Smooth muscle cell (in vitro differentiated cells): Measurements from ENCODE around the gene IRF4. TPM values are rescaled to one million over a fixed set of nuclear protein-coding genes. Genes with fewer than 3 reads are reported as not detected.

Source experiments
- DNase-seq: peaks from one replicate; lab custom pipeline; 2025; ENCODE audit not compliant: unreplicated experiment; lab: John Stamatoyannopoulos, UW
- H2AFZ ChIP-seq: fragments of 200-600 bp; sonication (generic); 2 replicates; pipeline ENCODE4 v1.6.0; 2016; ENCODE audit warnings: antibody characterized with exemption, low read depth, mild to moderate bottlenecking
- H3F3A ChIP-seq: fragments of 200-600 bp; sonication (generic); 2 replicates; pipeline ENCODE4 v1.6.0; 2017; ENCODE audit warnings: antibody characterized with exemption, low read depth
- H3K27ac ChIP-seq: fragments of 200-600 bp; sonication (generic); 2 replicates; pipeline ENCODE4 v1.5.1; 2016; ENCODE audit warnings: low read depth, mild to moderate bottlenecking
- H3K27me3 ChIP-seq: fragments of 200-600 bp; sonication (generic); 2 replicates; pipeline ENCODE4 v1.6.1; 2016; ENCODE audit warnings: low read depth, mild to moderate bottlenecking
- H3K36me3 ChIP-seq: fragments of 200-600 bp; sonication (generic); 2 replicates; pipeline ENCODE4 v1.5.1; 2016; ENCODE audit warnings: low read depth
- H3K4me1 ChIP-seq: fragments of 200-600 bp; sonication (generic); 2 replicates; pipeline ENCODE4 v1.5.1; 2016; ENCODE audit warnings: low read depth
- H3K4me2 ChIP-seq: fragments of 200-600 bp; sonication (generic); 2 replicates; pipeline ENCODE4 v1.6.0; 2016; ENCODE audit warnings: mild to moderate bottlenecking
- H3K4me3 ChIP-seq: fragments of 200-600 bp; sonication (generic); 2 replicates; pipeline ENCODE4 v1.5.1; 2016; ENCODE audit warnings: mild to moderate bottlenecking
- H3K79me2 ChIP-seq: fragments of 200-600 bp; sonication (generic); 2 replicates; pipeline ENCODE4 v1.6.0; 2016; ENCODE audit warnings: low read depth, mild to moderate bottlenecking
- H3K9ac ChIP-seq: fragments of 200-600 bp; sonication (generic); 2 replicates; pipeline ENCODE4 v1.6.0; 2016; ENCODE audit warnings: low read depth
- H3K9me3 ChIP-seq: fragments of 200-600 bp; sonication (generic); replicated peaks from 2 replicates; pipeline ENCODE4 v1.5.1; 2016; ENCODE audit warnings: low read depth
- H4K20me1 ChIP-seq: fragments of 200-600 bp; sonication (generic); 2 replicates; pipeline ENCODE4 v1.6.0; 2016; ENCODE audit warnings: low read depth
- CTCF ChIP-seq: fragments of 200-600 bp; sonication (generic); IDR thresholded peaks from 2 replicates; pipeline ENCODE4 v1.5.1; 2017; ENCODE audit warnings: borderline replicate concordance, mild to moderate bottlenecking, antibody characterized with exemption; ENCODE audit not compliant: insufficient read depth, poor library complexity, severe bottlenecking
- WGBS: methylation state at CpG from one replicate; pipeline ENCODE4 v1.1.7; 2016; ENCODE audit warnings: low lambda C conversion rate; 5-methylcytosine and 5-hydroxymethylcytosine counted together
- polyA plus RNA-seq: library from polyadenylated mRNA; unstranded; fragments of >200 nt; fragmentation: Nextera tagmentation; extraction: Ambion mirVana; gene quantifications from 2 replicates; pipeline ENCODE4 v1.2.1, GENCODE V29; 2016
- total RNA-seq: library from RNA; depleted of rRNA; stranded (reverse); fragments of >200 nt; gene quantifications from 2 replicates; pipeline ENCODE4 v1.2.3, GENCODE V29; 2014

IRF4 gene
- total and polyA plus RNA-seq, 2 experiments from 2014 or later, result 0.04 TPM; not detected in 1

DNA sequence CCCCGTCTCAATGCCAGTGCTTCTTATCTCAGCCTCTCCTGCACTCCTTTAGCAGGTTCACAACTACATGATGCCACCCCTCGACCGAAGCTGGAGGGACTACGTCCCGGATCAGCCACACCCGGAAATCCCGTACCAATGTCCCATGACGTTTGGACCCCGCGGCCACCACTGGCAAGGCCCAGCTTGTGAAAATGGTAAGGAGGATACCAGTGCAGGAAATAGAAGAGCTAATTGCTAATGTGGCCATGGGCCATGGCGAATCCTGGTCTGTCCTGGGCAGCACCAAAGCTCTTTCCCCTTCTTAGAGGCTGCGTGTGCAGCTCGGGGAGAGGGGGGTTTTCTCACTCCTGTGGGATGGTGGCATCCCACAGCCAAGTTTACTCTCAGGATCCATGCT lies 5.5 kb downstream of the IRF4 start:
- H3K9me3 ChIP-seq, result no peaks in the 10 kb centered on the region
- no peak for TF ChIP-seq CTCF
- 91% methylated on average over 13 of the region's 13 CpGs for WGBS

GRCh38 chr6:397604-398003 lies 6.1 kb downstream of the IRF4 start:
- no peak overlapping the region for H3K4me2 ChIP-seq
- WGBS, result 82% methylated on average over 5 of the region's 5 CpGs
- no peak overlapping the region for H3K27ac ChIP-seq
- H3K9ac ChIP-seq, result no peak overlapping the region
- H3K27me3 ChIP-seq, result peaks cover 71% of the 10 kb centered on the region
- H3K4me1 ChIP-seq, result peaks cover 7% of the 10 kb centered on the region
- H3K9me3 ChIP-seq, result no peaks in the 10 kb centered on the region
- no peaks in the 10 kb centered on the region for H4K20me1 ChIP-seq
- H3K36me3 ChIP-seq, result no peaks in the 10 kb centered on the region
- no peaks in the 10 kb centered on the region for H3K79me2 ChIP-seq
- no peak overlapping the region for H3K4me3 ChIP-seq
- TF ChIP-seq CTCF, result no peak
- H2AFZ ChIP-seq, result no peak overlapping the region
- DNase-seq, result no peak
- no peaks in the 10 kb centered on the region for H3F3A ChIP-seq

More for the DNA sequence above, 5.5 kb downstream of the IRF4 start:
- no peaks in the 10 kb centered on the region for H3F3A ChIP-seq
- DNase-seq, result no peak
- no peaks in the 10 kb centered on the region for H3K79me2 ChIP-seq
- no peak overlapping the region for H3K27ac ChIP-seq
- no peaks in the 10 kb centered on the region for H3K36me3 ChIP-seq
- no peaks in the 10 kb centered on the region for H4K20me1 ChIP-seq
- peaks cover 76% of the 10 kb centered on the region for H3K27me3 ChIP-seq
- H3K4me1 ChIP-seq, result peaks cover 7% of the 10 kb centered on the region
- H3K4me3 ChIP-seq, result no peak overlapping the region
- H3K4me2 ChIP-seq, result no peak overlapping the region
- no peak overlapping the region for H3K9ac ChIP-seq
- H2AFZ ChIP-seq, result no peak overlapping the region

DNA sequence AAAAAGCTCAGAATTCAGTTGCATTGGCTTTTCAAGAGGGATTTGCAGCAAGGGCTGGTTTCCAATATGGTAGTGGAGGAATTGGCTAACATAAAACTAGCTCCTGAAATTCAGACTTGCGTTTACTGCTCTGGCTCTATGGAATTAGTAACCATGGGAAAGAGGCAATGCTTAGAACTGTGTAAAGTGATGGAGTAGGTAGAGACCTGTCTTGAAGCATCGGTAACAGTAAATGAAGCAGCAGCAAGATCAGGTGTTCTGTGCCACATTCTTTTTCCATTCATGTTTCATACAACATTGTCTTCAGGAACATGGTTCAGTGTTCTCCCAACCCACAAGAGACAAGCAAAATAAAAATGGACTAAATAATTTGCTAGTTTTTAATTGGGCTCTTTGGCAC lies 6.5 kb downstream of the IRF4 start:
- no peaks in the 10 kb centered on the region for H3F3A ChIP-seq
- H3K79me2 ChIP-seq, result no peaks in the 10 kb centered on the region
- WGBS, result 96% methylated on average over 2 of the region's 2 CpGs
- TF ChIP-seq CTCF, result no peak
- peaks cover 66% of the 10 kb centered on the region for H3K27me3 ChIP-seq
- H3K4me3 ChIP-seq, result no peak overlapping the region
- no peak for DNase-seq
- H2AFZ ChIP-seq, result no peak overlapping the region
- H3K36me3 ChIP-seq, result no peaks in the 10 kb centered on the region
- H4K20me1 ChIP-seq, result no peaks in the 10 kb centered on the region
- peaks cover 7% of the 10 kb centered on the region for H3K4me1 ChIP-seq
- no peak overlapping the region for H3K27ac ChIP-seq
- H3K4me2 ChIP-seq, result no peak overlapping the region
- no peaks in the 10 kb centered on the region for H3K9me3 ChIP-seq
- H3K9ac ChIP-seq, result no peak overlapping the region

DNA sequence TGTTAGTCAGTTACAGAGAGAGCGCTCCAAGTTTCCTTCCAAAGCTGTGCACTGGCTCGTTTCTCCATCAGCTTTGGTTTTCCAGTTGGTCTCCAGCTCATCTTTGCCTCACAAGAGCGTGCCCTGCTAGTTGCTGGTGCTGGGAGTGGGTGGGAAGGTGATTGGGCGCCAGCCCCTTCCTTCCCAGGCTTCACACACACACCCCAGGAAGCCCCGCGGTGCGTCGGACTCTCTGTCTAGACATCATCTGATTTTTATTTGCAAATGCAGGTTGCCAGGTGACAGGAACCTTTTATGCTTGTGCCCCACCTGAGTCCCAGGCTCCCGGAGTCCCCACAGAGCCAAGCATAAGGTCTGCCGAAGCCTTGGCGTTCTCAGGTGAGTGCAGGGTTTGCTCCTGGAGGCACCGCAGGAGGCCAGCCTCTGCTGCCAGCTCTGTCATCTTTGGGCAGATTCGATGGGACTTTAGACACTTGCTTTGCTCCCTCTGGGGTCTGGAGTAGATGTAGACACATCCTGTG lies 7.1 kb downstream of the IRF4 start:
- WGBS, result 93% methylated on average over 13 of the region's 13 CpGs

More for the DNA sequence above, 7.1 kb downstream of the IRF4 start:
- no peak overlapping the region for H3K4me2 ChIP-seq
- peaks cover 3% of the 10 kb centered on the region for H3K4me1 ChIP-seq
- peaks cover 61% of the 10 kb centered on the region for H3K27me3 ChIP-seq
- TF ChIP-seq CTCF, result no peak
- H2AFZ ChIP-seq, result no peak overlapping the region
- no peaks in the 10 kb centered on the region for H3F3A ChIP-seq
- H3K79me2 ChIP-seq, result no peaks in the 10 kb centered on the region
- H3K27ac ChIP-seq, result no peak overlapping the region
- H4K20me1 ChIP-seq, result no peaks in the 10 kb centered on the region
- no peak overlapping the region for H3K4me3 ChIP-seq
- DNase-seq, result no peak
- no peaks in the 10 kb centered on the region for H3K36me3 ChIP-seq
- H3K9me3 ChIP-seq, result no peaks in the 10 kb centered on the region
- no peak overlapping the region for H3K9ac ChIP-seq
